Activated T-cell treated with anti-CD3 and anti-CD28 coated beads, Interleukin-2, amount 50 U/mL, for 72 hours (primary cell): ENCODE results near the gene RHPN2. TPM values are rescaled to one million over a fixed set of nuclear protein-coding genes. Genes with fewer than 3 reads are reported as not detected.

Experiments
- ATAC-seq, 2 donors: fragments of 150-1000 bp; cut with Tn5 transposase; replicated peaks in 1 of 2; 2 replicates each; pipeline ENCODE4 v1.10.0; 2021; ENCODE audit warnings: moderate library complexity in 2 of 2, mild to moderate bottlenecking in 1 of 2
- DNase-seq, 2 donors: peaks; one replicate each; pipeline ENCODE4 v3.0.0; 2021 to 2022; ENCODE audit warnings: mixed read lengths in 1 of 2
- H3K27ac Mint-ChIP-seq: one replicate; pipeline ENCODE4 v1.8.0; 2022; ENCODE audit warnings: mild to moderate bottlenecking, moderate library complexity, mixed read lengths
- H3K27me3 Mint-ChIP-seq: one replicate; pipeline ENCODE4 v1.8.0; 2022; ENCODE audit warnings: low read depth, mixed read lengths
- H3K36me3 Mint-ChIP-seq, 2 donors: one replicate each; pipeline ENCODE4 v1.8.0; 2022; ENCODE audit warnings: mixed read lengths in 2 of 2, mild to moderate bottlenecking in 1 of 2; ENCODE audit not compliant: insufficient read depth in 2 of 2
- H3K4me1 Mint-ChIP-seq: one replicate; pipeline ENCODE4 v1.8.0; 2022; ENCODE audit warnings: low read depth, mixed read lengths
- H3K4me3 Mint-ChIP-seq, 2 donors: one replicate each; pipeline ENCODE4 v1.8.0; 2022; ENCODE audit warnings: mild to moderate bottlenecking in 2 of 2, mixed read lengths in 2 of 2, moderate library complexity in 2 of 2
- H3K9me3 Mint-ChIP-seq, 2 donors: one replicate each; pipeline ENCODE4 v1.8.0; 2022; ENCODE audit warnings: mixed read lengths in 2 of 2
- total RNA-seq, 2 donors: library from RNA; stranded (reverse); gene quantifications; one replicate each; pipeline ENCODE4 v1.2.3, GENCODE V29; 2022

Gene RHPN2
- total RNA-seq, result 1 to 10 TPM in 1 of 2 donors, under 1 TPM in 1; 0.95 to 1.5 TPM

DNA sequence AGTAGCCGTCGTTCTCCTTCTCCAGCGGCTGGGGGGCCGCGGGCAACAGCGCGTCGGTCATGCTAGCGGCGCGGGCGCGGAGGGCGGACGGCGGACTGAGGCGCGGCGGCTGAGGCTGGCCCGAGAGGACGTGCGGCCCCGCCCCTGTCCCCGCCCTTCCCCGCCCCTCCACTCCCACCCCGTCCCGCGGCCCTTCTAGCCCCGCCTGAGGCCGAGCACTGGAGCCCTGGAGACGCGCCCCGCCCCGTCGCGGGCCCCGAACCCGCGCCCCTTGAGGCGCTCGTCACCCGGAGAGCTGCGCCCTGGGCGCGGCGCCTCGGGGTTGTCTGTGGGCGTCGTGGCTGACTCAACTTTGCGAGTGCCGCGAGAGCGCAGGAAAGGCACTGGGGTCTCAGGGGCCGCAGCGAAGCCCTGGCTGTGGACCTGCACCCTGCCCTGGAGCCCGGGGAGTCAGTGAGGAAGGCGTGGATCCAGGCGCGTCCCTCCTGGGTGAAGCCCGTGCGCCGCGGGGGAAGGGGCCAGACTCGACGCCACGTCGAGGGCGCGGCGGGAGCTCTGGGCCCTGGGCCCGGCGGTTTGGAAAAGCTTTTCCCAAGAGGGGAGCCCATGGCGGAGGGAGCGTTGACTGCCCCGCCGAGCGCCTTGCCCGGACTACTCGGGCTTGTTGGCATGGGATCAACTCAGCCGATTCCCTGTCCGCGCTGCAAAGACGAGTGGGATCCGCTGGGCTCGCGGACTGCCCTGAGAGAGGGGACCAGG is at the start of gene RHPN2:
Gene RHPN2, minus strand, starts transcription at position 97 of the 759 bp plus-strand sequence. Its CDS starts 36 bp downstream, at position 61.
- Mint-ChIP-seq H3K36me3 (no peaks in the 10 kb centered on the region), H3K4me1 (peaks cover 4% of the 10 kb centered on the region), H3K9me3 (no peaks in the 10 kb centered on the region), H3K4me3 (peak within 1 kb of the TSS; percentile 80 to 82), H3K27me3 (peaks cover 20% of the 10 kb centered on the region), H3K27ac (no peak within 1 kb of the TSS)
- DNase-seq, result peak; percentile 63 to 75
- peak; percentile 91 to 94 for ATAC-seq

DNA sequence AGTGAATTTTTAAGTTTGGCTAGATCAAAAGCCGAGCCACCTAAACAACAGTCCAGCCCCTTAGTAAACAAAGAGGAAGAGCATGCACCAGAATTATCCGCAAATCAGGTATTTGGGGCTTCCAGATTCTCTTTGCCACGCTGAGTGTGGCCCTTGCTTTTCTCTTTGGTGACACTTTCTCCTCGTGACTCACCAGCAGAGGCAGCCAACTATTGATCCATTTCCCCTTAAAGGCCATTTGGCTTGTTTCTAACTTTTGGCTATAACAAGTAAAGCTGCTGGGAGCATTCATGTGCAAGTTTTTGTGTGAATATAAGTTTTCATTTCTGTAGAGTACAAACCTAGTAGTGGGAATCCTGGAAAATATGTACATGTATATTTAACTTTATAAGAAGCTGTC is 49.6 kb upstream of the RHPN2 start:
- Mint-ChIP-seq H3K27ac (no peak overlapping the region), H3K9me3 (no peaks in the 10 kb centered on the region), H3K4me3 (no peak overlapping the region), H3K36me3 (peaks cover 2 to 28% of the 10 kb centered on the region in 2 donors), H3K27me3 (no peaks in the 10 kb centered on the region), H3K4me1 (no peaks in the 10 kb centered on the region)
- ATAC-seq (no peak), DNase-seq (no peak)

GRCh38 chr19:33111587-33111986 is 46.9 kb upstream of the RHPN2 start:
- Mint-ChIP-seq H3K36me3 (peaks cover 1 to 25% of the 10 kb centered on the region in 2 donors), H3K9me3 (no peaks in the 10 kb centered on the region), H3K4me1 (no peaks in the 10 kb centered on the region), H3K27me3 (no peaks in the 10 kb centered on the region), H3K27ac (no peak overlapping the region), H3K4me3 (no peak overlapping the region)
- no peak for DNase-seq
- no peak for ATAC-seq

DNA sequence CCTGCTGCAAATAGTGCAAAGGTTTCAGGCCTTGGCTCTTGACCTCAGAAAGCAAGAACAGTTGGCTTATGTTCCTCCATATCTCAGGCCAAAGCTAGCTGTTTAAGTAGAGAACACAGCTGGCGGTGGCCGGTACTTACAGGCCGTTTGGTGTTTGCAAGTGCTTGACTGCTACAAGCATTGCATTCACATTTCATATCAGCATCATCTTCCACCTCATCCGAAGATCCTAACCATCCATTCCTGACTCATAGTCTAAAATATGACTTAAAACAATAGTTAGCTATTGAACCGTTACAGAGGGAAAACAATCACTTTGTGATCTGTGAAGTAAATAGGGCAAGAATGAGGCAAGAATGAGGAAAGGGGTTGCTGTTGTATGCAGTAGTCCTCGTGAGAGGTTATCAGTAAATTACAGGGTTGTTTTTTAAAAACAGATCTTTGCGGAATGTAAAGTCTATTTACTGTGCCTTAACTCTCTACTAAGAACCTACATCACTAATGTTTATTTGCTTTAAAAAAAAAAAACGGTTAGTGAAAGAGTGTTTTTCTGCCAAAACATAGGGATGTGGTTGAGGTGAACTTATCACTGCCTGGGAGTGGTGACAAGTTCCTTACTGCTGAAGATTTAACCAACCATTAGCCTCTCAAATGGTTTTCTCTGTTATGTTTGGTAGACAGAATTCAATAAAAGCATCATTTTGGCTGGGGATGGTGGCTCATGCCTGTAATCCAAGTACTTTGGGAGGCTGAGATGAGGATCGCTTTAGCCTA is 45.6 kb upstream of the RHPN2 start:
- no peaks in the 10 kb centered on the region for H3K27me3 Mint-ChIP-seq
- H3K4me3 Mint-ChIP-seq, result no peak overlapping the region
- no peaks in the 10 kb centered on the region for H3K9me3 Mint-ChIP-seq
- DNase-seq (no peak), ATAC-seq (no peak)
- peaks cover 1 to 19% of the 10 kb centered on the region in 2 donors for H3K36me3 Mint-ChIP-seq
- H3K4me1 Mint-ChIP-seq, result no peaks in the 10 kb centered on the region
- no peak overlapping the region for H3K27ac Mint-ChIP-seq

- H3K9me3 Mint-ChIP-seq, result no peaks in the 10 kb centered on the region
- ATAC-seq (no peak), DNase-seq (no peak)
- no peak overlapping the region for H3K4me3 Mint-ChIP-seq
- H3K27ac Mint-ChIP-seq, result no peak overlapping the region
- H3K27me3 Mint-ChIP-seq, result no peaks in the 10 kb centered on the region
- H3K4me1 Mint-ChIP-seq, result no peaks in the 10 kb centered on the region
- H3K36me3 Mint-ChIP-seq, result peaks cover 1 to 13% of the 10 kb centered on the region in 2 donors
Measured at GRCh38 chr19:33108161-33108560, 43.5 kb upstream of the RHPN2 start.

GRCh38 chr19:33102893-33103292 is 38.2 kb upstream of the RHPN2 start:
- H3K4me1 Mint-ChIP-seq, result no peaks in the 10 kb centered on the region
- no peak for ATAC-seq
- no peaks in the 10 kb centered on the region for H3K27me3 Mint-ChIP-seq
- no peak overlapping the region for H3K4me3 Mint-ChIP-seq
- no peak for DNase-seq
- H3K9me3 Mint-ChIP-seq, result no peaks in the 10 kb centered on the region
- H3K27ac Mint-ChIP-seq, result no peak overlapping the region
- peaks cover 2 to 18% of the 10 kb centered on the region in 2 donors for H3K36me3 Mint-ChIP-seq

DNA sequence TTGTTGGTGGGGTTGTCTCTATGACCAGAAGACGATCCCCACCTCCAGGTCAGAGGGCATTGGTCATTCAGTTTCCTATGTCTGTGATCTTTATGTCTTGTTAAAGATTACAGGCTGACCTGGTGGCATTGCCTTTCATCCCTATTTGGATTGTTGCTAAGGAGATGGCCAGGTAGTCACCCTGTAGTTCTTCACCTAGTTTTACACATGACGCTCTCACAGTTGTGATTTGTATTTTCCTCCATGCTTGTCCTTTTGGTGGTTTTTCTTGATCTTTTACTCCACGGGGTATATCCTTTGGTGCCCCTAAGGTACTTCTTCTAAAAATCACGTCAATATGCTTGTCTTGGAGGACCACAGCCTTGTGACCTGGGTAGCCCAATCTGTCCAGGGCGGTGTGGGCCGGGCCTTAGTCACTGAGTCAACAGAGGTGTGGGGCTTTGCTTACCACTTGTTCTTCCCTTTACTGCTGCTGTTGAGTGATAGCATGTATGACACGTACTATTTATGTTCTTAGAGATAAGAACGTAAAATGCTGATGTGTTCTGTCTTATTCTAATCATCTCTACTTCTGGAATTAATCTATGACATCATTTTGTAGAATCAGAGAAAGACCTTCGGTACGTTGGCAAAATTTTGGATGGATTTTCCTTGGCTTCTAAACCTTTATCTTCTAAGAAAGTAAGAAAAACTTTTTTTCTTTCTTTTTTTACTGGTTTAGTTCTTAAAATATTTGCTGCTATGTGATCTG is 36.4 kb upstream of the RHPN2 start:
- Mint-ChIP-seq H3K4me3 (no peak overlapping the region), H3K36me3 (peaks cover 4 to 22% of the 10 kb centered on the region in 2 donors), H3K4me1 (no peaks in the 10 kb centered on the region), H3K27ac (no peak overlapping the region), H3K27me3 (no peaks in the 10 kb centered on the region), H3K9me3 (no peaks in the 10 kb centered on the region)
- ATAC-seq (no peak), DNase-seq (no peak)

- no peak overlapping the region for H3K27ac Mint-ChIP-seq
Measured at GRCh38 chr19:33098055-33098534, 33.4 kb upstream of the RHPN2 start.

GRCh38 chr19:33096005-33096404 is 31.3 kb upstream of the RHPN2 start:
- H3K9me3 Mint-ChIP-seq, result no peaks in the 10 kb centered on the region
- H3K4me1 Mint-ChIP-seq, result no peaks in the 10 kb centered on the region
- no peak for DNase-seq
- H3K4me3 Mint-ChIP-seq, result no peak overlapping the region
- peaks cover 2 to 28% of the 10 kb centered on the region in 2 donors for H3K36me3 Mint-ChIP-seq
- H3K27me3 Mint-ChIP-seq, result no peaks in the 10 kb centered on the region
- no peak overlapping the region for H3K27ac Mint-ChIP-seq
- no peak for ATAC-seq

More at GRCh38 chr19:33098055-33098534, 33.4 kb upstream of the RHPN2 start:
- Mint-ChIP-seq H3K27me3 (no peaks in the 10 kb centered on the region), H3K36me3 (peaks cover 3 to 23% of the 10 kb centered on the region in 2 donors), H3K4me1 (no peaks in the 10 kb centered on the region), H3K4me3 (no peak overlapping the region), H3K9me3 (no peaks in the 10 kb centered on the region)
- DNase-seq (no peak), ATAC-seq (no peak)

DNA sequence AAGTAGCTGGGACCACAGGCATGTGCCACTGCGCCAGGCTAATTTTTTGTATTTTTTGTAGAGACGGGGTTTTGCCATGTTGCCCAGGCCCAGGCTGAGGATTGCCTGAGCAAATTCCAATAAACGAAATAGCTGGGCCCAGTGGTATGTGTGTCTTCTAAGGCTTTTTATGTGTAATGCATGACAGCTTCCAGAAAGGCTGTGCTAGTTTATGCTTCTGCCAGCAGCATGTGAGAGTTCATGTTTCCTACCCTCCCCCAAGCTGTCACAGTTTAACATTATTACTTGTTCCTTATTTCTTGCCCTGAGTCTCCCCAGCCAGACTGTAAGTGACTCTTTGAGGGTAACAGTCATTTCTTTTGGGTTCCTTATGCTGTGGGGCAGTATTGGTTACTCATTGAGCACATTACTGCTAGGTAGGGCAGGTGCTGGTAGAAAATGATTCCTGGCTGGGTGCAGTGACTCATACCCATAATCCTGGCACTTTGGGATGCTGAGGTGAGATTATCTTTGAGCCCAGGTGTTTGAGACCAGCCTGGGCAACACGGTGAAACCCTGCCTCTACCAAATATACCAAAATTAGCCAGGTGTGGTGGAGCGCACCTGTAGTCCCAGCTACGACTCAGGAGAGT is 29.9 kb upstream of the RHPN2 start:
- Mint-ChIP-seq H3K4me1 (no peaks in the 10 kb centered on the region), H3K27me3 (no peaks in the 10 kb centered on the region), H3K27ac (no peak overlapping the region), H3K9me3 (no peaks in the 10 kb centered on the region), H3K4me3 (no peak overlapping the region), H3K36me3 (peaks cover 2 to 27% of the 10 kb centered on the region in 2 donors)
- DNase-seq (no peak), ATAC-seq (no peak)

GRCh38 chr19:33093420-33094210 is 28.9 kb upstream of the RHPN2 start:
- H3K27me3 Mint-ChIP-seq, result no peaks in the 10 kb centered on the region
- no peak overlapping the region for H3K4me3 Mint-ChIP-seq
- DNase-seq (no peak), ATAC-seq (no peak)
- H3K36me3 Mint-ChIP-seq, result peaks cover 2 to 28% of the 10 kb centered on the region in 2 donors
- no peaks in the 10 kb centered on the region for H3K4me1 Mint-ChIP-seq
- no peak overlapping the region for H3K27ac Mint-ChIP-seq
- H3K9me3 Mint-ChIP-seq, result no peaks in the 10 kb centered on the region

DNA sequence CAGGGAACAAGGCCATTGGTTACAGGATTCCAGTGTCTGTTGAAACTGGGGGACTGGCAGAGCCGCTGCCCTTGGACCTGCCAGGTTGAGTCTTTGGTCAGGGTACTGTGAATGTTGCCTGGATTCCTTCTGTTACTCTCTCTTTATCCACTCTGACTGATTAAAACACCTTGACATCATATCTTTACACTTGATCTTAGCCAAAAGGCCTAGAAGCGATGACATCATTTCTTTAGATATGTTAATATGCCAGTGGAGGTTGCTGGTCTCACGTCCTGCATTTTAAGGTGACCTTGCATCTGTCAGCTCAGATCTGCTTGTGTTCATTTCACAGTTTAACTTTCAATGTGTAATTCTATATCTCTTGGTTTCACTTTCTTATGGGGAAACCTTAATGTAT is 25.5 kb upstream of the RHPN2 start:
- DNase-seq, result no peak
- Mint-ChIP-seq H3K4me3 (no peak overlapping the region), H3K27ac (no peak overlapping the region), H3K9me3 (no peaks in the 10 kb centered on the region), H3K27me3 (no peaks in the 10 kb centered on the region), H3K4me1 (no peaks in the 10 kb centered on the region), H3K36me3 (peaks cover 0 to 16% of the 10 kb centered on the region in 2 donors)
- ATAC-seq, result no peak
